IPS-NIHi7 (cell line): Measurements from ENCODE around the gene MIGA2.
A peak's percentile ranks its signal among the peaks of the same experiment; 100 is the strongest.
"Not testable (repeated sequence)": the region's sequence is repeated elsewhere in the genome, so short reads cannot be mapped to it uniquely, and the experiment has no call there.

ENCODE experiments used
- DNase-seq: peaks from one replicate; pipeline ENCODE4 v3.0.0; 2012; ENCODE audit warnings: mixed read lengths; ENCODE audit errors: extremely low spot score

The MIGA2 gene, protein sequence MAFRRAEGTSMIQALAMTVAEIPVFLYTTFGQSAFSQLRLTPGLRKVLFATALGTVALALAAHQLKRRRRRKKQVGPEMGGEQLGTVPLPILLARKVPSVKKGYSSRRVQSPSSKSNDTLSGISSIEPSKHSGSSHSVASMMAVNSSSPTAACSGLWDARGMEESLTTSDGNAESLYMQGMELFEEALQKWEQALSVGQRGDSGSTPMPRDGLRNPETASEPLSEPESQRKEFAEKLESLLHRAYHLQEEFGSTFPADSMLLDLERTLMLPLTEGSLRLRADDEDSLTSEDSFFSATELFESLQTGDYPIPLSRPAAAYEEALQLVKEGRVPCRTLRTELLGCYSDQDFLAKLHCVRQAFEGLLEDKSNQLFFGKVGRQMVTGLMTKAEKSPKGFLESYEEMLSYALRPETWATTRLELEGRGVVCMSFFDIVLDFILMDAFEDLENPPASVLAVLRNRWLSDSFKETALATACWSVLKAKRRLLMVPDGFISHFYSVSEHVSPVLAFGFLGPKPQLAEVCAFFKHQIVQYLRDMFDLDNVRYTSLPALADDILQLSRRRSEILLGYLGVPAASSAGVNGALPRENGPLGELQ

DNA sequence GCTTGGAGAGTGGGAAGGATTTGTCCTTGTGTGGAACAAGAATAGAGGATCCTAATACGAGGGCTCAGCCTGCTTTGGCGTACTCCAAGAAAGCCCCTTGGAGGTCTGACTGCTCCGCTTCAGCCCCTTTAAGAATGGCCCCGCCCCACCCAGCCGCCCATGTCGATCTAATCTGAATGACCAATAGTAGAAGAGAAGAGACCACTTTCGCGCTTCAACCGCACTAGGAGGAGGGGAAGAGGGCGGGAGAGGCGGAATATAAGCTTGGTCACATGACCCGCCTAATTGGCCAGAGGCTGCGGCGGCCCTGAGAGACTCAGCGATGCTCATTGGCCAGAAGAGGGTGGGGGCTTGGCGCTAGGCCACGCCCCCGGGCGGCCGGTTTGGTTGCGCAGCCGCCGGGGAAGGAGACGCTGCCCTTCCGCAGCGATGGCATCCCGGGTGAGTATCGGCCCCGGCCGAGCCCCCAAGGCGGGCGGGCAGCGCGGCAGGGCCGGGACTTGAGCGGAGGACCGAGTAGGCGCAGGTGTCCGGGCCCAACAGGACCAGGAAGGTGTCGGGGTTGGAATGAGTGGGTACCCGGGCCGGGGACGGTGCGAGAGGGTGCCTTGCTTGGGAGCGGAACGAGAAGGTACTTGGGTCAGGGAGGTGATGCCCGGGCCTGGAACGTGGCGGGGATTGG, at the start of gene MIGA2:
Gene MIGA2 (plus strand): TSS at position 386 of the 682 bp plus-strand sequence. CDS start 3,969 bp downstream, outside the sequence.
- peak; percentile 100 for DNase-seq

DNA sequence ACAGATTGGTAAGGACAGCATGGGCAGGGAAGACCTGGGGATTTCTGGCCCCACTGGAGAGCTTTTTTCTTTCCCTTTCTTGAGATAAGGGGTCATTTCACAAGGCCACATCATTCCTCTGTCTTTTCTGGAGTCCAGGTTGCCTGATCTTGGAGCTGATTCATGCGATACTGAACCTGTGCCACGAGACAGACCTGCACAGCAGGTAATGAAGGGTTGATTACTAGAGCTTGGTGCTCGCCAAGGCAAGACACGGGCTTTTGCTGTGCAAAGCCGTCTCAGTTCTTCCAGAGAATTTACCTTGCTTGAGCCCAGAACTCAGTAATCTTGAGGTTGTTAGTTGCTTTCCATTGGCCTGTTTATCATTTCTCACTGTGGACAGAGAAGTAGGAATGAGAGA, 49.8 kb upstream of the MIGA2 start:
- no peak for DNase-seq

GRCh38 chr9:128987805-128988204, 48.6 kb upstream of the MIGA2 start:
- DNase-seq, result no peak

- peak; percentile 42 for DNase-seq
Measured at GRCh38 chr9:128992995-128993394, 43.4 kb upstream of the MIGA2 start.

DNA sequence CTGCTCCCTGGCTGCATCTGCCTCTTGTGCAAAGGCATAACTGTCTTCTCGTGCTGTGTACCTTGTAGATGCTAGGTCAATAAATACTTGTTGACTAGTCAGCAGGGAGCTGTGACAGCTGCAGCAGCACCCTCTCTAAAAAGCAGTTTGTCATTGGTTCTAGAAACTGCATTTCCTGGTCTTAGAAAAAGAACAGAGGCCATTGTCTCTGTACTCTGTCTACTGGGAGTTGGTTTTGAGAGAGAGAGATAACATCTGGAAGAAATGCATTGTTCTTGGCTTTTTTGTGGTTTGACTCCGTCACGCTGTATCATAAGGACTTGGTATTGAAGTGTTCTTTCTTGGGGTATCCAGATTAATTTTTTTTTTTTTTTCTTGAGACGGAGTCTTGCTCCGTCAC, 40.6 kb upstream of the MIGA2 start:
- DNase-seq, result no peak

- no peak for DNase-seq
Measured at GRCh38 chr9:128998462-128998861, 38.0 kb upstream of the MIGA2 start.

DNA sequence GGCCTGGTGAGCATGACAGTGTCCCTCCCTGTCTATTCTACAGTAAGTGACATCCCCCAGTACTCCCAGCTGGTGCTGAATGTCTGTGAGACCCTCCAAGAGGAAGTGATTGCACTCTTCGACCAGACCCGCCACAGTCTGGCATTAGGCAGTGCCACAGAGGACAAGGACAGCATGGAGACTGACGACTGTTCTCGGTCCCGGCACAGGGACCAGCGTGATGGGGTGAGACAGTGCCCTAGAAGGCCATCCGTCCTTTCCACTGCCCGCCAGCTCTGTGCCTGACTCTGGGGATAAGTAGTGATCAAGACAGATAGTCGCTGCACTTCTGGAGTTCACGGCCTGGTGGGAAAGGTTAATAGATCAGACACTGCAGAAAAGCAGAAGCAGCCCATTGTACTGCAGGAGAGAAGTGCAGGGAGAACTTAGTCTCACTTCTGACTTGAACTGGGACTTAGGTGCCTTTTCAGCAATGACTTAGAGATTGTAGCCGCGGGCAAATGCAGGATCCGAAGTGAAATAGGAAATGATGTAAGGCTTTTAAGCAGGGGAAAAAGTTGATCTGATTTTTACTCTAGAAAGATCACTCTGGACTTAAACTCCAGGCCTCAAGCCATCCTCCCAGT, 36.7 kb upstream of the MIGA2 start:
- DNase-seq, result no peak

DNA sequence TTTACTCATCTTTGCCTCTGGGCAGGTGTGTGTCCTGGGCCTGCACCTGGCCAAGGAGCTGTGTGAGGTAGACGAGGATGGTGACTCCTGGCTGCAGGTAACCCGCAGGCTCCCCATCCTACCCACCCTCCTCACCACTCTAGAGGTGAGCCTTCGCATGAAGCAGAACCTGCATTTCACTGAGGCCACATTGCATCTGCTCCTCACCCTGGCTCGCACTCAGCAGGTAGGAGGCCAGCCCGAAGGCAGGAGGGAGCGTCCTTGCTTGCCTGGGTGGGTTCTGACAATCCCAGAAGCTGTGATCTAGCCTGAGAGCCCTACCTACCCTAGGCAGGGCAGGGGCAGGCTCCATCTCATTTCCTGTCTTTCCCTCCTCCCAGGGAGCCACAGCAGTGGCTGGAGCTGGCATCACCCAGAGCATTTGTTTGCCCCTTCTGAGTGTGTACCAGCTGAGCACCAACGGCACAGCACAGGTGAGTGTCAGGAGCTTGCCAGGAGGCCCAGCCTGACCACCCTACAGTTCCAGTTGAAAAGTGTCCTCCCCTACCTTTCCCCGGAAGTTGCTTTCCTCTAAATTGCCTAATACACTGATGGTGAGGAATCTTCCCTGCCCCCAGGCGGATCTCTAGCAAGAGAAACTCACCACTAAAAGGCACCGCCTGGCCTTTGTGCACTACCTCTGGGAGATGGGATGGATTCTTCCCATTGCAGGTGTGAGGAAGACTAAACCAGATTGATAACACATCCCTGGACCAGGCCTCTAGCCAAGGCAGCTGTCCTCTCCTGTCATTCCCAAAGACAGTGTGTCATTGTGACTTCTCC, 34.7 kb upstream of the MIGA2 start:
- DNase-seq, result no peak

DNA sequence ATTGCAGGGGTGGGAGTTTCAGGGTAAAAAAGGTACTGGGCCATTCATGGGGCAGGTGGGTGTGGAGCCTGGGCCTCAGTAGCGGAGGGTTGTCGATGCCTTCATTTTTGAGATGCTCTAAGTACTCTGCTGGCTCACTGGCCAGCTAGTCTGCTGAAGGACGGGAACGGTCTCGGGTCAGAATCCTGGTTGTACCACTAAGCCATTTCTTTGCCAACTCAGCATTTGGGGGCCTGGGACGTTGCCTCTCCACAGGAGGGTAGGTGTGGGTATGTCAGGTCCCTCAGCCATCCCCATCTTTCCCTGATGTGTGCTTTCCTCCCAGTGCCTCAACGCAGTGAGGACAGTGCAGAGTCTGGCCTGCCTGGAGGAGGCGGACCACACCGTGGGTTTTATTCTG, 33.4 kb upstream of the MIGA2 start:
- no peak for DNase-seq

DNA sequence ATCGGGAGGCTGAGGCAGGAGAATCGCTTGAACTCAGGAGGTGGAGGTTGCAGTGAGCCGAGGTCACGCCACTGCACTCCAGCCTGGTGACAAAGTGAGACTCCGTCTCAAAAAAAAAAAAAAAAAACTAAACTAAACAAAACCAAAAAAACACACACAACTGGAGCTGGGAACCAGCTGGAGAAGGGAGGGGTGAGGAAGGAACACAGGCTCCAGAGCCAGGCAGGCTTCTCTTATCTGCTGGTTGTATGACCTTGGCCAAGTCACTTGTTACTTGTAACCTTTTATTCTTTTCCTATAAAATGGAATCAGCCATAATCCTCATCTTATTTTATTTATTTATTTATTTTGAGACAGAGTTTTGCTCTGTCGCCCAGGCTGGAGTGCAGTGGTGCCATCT, 32.3 kb upstream of the MIGA2 start:
- DNase-seq, result not testable (repeated sequence)

GRCh38 chr9:129005336-129005997, 31.0 kb upstream of the MIGA2 start:
- DNase-seq, result no peak

DNA sequence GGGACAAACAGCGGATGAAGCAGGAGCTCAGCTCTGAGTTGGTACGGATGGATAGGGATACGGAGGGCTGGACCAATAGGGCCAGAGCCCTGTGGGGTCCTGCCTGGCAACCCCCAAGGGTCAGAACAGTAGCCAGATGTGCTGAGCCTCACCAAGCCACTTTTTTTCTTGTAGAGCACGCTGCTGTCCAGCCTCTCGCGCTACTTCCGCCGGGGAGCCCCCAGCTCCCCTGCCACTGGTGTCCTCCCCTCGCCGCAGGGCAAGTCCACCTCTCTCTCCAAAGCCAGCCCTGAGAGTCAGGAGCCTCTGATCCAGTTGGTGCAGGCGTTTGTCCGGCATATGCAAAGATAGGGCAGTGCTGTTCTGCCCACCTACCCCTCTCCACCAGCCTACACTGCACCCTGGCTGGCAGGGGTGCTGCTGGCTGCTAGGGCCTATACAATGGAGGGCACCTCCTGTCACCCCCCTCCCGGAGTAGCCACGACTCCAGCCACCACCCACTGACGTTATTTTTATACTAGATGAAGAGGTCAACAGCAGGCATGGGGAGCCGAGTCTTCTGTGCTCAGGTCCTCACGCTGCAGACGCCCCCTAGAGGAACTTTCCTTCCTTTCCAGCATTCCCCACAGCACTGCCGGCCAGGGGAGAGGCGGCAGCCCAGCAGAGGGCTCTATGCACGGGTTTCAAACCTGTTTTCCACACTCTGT, 29.9 kb upstream of the MIGA2 start:
- peak; percentile 95 for DNase-seq

DNA sequence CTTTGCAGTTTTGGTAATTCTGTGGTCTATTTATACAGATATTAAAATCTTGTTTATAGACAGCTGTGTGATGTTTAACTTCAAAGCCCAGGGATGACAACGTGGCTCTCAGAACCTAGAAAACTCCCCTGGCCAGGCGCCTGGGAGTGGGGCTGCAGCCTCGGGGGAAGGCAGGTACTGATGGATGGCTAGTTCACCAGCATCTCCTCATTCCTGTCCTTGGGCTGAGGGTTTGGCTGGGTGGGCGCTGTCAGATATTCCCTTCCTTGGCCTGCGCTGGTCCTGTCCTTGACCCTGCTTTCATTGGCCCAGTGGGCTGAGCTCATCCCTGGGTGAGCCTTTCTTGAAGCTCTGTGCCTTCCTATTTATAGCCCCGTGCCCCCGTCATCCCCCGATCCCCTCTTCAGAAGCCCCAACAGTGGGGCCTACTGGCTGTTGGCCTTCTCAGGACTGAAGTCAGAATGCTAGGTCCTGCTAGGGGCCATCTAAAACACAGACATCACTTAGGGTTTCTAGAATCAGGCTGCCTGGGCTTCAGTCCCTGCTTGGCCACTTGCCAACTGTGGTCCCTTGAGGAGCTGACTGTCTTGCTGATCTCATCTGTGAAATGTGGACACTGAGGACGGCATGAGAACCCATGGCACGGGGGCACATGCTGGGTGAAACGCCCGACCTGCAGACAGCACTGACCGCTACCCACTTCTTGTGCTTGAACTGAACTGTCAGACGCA, 29.2 kb upstream of the MIGA2 start:
- DNase-seq, result no peak

GRCh38 chr9:129007766-129008468, 28.5 kb upstream of the MIGA2 start:
- DNase-seq, result no peak

- no peak for DNase-seq
Measured at GRCh38 chr9:129008469-129008965, 27.9 kb upstream of the MIGA2 start.

- no peak for DNase-seq
Measured at GRCh38 chr9:129008986-129009583, 27.3 kb upstream of the MIGA2 start.

DNA sequence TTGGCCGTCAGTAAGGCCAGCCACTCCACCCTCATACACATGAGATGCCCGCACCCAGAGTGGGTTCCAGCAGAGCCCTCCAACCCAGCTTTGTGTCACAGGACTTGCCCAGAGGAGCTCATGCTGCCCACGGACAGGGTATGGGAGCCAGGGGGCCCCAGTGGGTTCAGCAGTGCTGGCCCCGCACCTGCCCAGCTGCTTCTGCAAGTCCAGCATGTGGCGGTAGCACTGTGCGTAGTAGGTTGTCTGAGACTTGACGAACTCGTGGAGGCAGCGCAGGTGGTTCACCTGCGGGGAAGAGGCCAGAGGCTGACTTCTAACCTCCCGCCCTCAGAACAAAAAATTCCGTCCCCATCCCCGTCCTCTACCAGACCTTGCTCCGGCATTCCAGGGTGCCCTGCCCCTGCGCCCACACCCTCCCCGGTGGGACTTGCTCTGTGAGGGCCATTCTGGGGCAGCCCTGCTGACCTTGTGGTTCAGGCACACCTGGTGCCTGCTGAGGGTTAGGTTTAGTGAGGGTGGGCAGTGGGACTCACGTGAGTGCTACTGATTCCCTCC, 26.8 kb upstream of the MIGA2 start:
- no peak for DNase-seq
